Right atrium auricular region (tissue), 2 donors: Measurements from ENCODE around the gene COX11. TPM values are rescaled to one million over a fixed set of nuclear protein-coding genes. Genes with fewer than 3 reads are reported as not detected.

Source experiments
- DNase-seq: peaks from one replicate; pipeline ENCODE4 v3.0.0-alpha.2; 2019; ENCODE audit warnings: low spot score
- H3K27ac ChIP-seq, 2 donors: fragments of 200-600 bp; sonication (generic); 1 replicate in 1 of 2; 2 replicates in 1 of 2; pipeline ENCODE4 v1.5.1; 2016 to 2019
- H3K27me3 ChIP-seq, 2 donors: fragments of 200-600 bp; sonication (generic); one replicate each; pipeline versions ENCODE4 v1.5.1 to v1.6.0; 2017 to 2019
- H3K36me3 ChIP-seq: fragments of 200-600 bp; sonication (generic); one replicate; pipeline ENCODE4 v1.5.1; 2016
- H3K4me1 ChIP-seq, 2 donors: fragments of 200-600 bp; sonication (generic); one replicate each; pipeline versions ENCODE4 v1.5.1 to v1.6.0; 2017 to 2019
- H3K4me3 ChIP-seq, 2 donors: fragments of 200-600 bp; sonication (generic); 1 replicate in 1 of 2; 2 replicates in 1 of 2; pipeline ENCODE4 v1.5.1; 2017 to 2019; ENCODE audit warnings: mild to moderate bottlenecking in 1 of 2, moderate library complexity in 1 of 2
- H3K9me3 ChIP-seq, 2 donors: fragments of 200-600 bp; sonication (generic); one replicate each; pipeline ENCODE4 v1.5.1; 2019
- total RNA-seq, 2 donors: library from RNA; depleted of rRNA; stranded (reverse); fragments of >200 nt; gene quantifications; one replicate each; pipeline ENCODE4 v1.1.0, GENCODE V29; 2016
- TF ChIP-seq, protein P1 (sequence below), 2 donors: fragments of 200-600 bp; sonication (generic); IDR thresholded peaks; one replicate each; pipeline ENCODE4 v1.5.1; 2019; ENCODE audit warnings: antibody characterized with exemption in 2 of 2

The COX11 gene
- total RNA-seq, 2 donors from 2014 or later, result 57.1 to 75.3 TPM

DNA sequence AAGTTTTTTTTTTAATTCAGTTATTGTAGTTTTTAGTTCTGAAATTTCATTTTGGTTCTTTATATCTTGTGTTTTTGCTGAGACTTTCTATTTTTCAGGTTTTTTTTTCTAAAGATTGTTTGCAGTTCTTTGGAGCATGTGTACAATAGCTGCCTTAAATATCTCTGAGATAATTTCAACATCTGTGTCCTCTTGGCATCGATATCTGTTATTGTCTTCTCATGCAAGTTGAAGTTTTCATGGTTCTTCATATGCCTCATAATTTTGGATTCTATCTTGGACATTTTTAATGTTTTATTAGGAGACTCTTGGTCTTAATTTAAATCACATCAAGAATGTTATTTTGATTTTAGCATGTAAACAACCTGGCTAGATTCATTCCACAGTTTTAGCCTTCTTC is 22.8 kb downstream of the COX11 start:
- Histone ChIP-seq H3K36me3 (no peaks in the 10 kb centered on the region), H3K4me3 (no peak overlapping the region), H3K4me1 (no peaks in the 10 kb centered on the region), H3K27me3 (no peaks in the 10 kb centered on the region), H3K27ac (no peak overlapping the region), H3K9me3 (no peaks in the 10 kb centered on the region)
- DNase-seq, result no peak
- TF ChIP-seq, protein P1, sequence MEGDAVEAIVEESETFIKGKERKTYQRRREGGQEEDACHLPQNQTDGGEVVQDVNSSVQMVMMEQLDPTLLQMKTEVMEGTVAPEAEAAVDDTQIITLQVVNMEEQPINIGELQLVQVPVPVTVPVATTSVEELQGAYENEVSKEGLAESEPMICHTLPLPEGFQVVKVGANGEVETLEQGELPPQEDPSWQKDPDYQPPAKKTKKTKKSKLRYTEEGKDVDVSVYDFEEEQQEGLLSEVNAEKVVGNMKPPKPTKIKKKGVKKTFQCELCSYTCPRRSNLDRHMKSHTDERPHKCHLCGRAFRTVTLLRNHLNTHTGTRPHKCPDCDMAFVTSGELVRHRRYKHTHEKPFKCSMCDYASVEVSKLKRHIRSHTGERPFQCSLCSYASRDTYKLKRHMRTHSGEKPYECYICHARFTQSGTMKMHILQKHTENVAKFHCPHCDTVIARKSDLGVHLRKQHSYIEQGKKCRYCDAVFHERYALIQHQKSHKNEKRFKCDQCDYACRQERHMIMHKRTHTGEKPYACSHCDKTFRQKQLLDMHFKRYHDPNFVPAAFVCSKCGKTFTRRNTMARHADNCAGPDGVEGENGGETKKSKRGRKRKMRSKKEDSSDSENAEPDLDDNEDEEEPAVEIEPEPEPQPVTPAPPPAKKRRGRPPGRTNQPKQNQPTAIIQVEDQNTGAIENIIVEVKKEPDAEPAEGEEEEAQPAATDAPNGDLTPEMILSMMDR (IDR thresholded peaks at IDR 0.05), result no peak

DNA sequence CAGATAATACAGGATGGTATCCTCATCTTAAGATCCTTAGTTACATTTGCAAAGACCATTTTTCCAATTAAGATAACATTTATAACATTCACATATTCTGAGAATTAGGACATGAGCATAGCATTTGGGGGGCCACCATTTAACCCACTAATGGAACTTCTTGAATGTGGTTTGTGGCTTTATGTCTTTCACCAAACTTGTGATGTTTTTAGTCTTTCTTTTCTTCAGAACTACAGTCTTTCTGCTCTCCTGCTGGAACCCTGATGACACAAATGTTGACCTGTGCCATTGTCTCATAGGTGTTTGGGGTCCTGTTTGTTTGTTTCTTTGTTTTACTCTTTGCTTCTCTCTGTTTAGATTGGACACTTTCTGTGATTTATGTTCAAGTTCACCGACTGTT is 23.2 kb downstream of the COX11 start:
- Histone ChIP-seq H3K36me3 (no peaks in the 10 kb centered on the region), H3K27me3 (no peaks in the 10 kb centered on the region), H3K9me3 (no peaks in the 10 kb centered on the region), H3K27ac (no peak overlapping the region), H3K4me1 (no peaks in the 10 kb centered on the region), H3K4me3 (no peak overlapping the region)
- TF ChIP-seq, protein P1 (IDR thresholded peaks at IDR 0.05), result no peak
- DNase-seq, result no peak

DNA sequence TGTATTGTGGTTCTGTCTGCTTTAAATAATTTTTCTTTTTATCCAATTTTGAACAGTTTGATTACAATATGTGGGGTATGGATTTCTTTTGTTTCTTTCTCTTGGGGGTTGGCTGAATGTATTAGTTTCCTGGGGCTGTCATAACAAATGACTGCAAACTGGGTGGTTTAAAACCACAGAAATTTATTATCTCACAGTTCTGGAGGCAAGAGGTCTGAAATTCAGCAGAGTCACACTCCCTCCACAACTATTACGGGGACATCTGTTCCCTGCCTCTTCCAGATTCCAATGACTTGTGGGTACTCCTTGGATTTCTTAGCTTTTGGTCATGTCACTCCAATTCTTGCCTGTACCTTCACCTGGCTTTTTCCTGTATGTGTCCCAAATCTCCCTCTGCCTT is 23.7 kb downstream of the COX11 start:
- no peak for DNase-seq
- no peaks in the 10 kb centered on the region for H3K4me1 ChIP-seq
- TF ChIP-seq, protein P1 (IDR thresholded peaks at IDR 0.05), result no peak
- H3K36me3 ChIP-seq, result no peaks in the 10 kb centered on the region
- no peaks in the 10 kb centered on the region for H3K27me3 ChIP-seq
- no peaks in the 10 kb centered on the region for H3K9me3 ChIP-seq
- H3K27ac ChIP-seq, result no peak overlapping the region
- no peak overlapping the region for H3K4me3 ChIP-seq

DNA sequence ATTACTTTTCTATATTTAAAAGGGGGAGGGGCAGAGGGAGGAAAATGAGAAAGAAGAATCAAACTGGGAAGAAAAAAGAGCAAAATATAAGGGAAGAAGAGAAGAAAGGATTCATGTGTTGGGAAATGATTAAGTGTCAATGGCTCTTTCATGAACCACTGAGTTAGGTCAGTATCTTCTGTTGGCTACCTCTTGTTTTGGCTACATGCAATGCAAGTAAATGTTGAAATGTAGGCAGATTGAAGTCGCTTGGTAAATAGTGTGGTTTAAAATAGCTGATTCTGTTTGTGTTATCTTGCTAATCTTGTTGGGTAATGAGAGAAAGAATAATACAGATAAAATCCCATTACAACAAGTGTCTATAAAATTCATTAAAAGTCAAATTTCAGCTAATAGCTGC is 27.2 kb downstream of the COX11 start:
- TF ChIP-seq, protein P1 (IDR thresholded peaks at IDR 0.05), result no peak
- Histone ChIP-seq H3K4me1 (no peaks in the 10 kb centered on the region), H3K36me3 (peaks cover 6% of the 10 kb centered on the region), H3K27me3 (no peaks in the 10 kb centered on the region), H3K9me3 (no peaks in the 10 kb centered on the region), H3K4me3 (no peak overlapping the region), H3K27ac (no peak overlapping the region)
- no peak for DNase-seq

DNA sequence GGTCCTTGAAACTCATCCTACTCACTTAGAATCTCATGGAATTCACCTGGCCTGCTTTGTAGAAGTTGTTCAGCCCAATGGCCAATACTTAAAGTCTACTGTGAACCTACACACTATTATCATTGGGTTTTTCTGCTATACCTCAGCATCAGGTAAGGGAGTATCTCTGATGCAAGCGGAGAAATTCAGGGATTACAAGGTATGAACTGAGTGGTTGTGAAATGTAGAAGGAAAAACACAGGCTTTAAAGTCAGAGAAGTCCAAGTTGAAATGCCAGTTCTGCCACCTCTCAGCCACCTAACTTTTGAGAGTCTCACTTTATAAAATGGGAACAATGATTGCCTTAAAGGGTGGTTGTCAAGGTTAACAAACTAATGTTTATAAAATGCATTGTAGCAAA is 31.0 kb downstream of the COX11 start:
- TF ChIP-seq, protein P1 (IDR thresholded peaks at IDR 0.05), result no peak
- DNase-seq, result no peak
- peaks cover 6% of the 10 kb centered on the region for H3K36me3 ChIP-seq
- no peaks in the 10 kb centered on the region for H3K4me1 ChIP-seq
- H3K27me3 ChIP-seq, result no peaks in the 10 kb centered on the region
- H3K4me3 ChIP-seq, result no peak overlapping the region
- no peaks in the 10 kb centered on the region for H3K9me3 ChIP-seq
- no peak overlapping the region for H3K27ac ChIP-seq

DNA sequence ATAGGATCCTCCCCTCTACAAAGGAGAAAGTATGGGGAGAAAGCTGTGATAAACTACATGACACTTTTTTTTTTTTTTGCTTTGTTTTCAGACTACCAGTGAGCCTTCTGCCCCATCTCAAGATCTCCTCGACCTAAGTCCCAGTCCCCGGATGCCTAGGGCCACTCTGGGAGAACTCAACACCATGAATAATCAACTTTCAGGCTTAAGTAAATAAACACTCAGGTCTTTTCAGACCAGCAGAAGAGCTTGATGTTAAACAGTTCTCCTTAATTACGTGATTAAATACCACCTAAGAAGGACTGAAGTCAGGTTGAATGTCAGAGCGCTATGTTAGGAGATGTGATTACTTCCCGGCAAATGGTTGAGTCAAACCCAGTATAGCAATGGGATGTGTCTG is 31.4 kb downstream of the COX11 start:
- Histone ChIP-seq H3K27ac (no peak overlapping the region), H3K27me3 (no peaks in the 10 kb centered on the region), H3K4me3 (no peak overlapping the region), H3K9me3 (no peaks in the 10 kb centered on the region), H3K4me1 (no peaks in the 10 kb centered on the region), H3K36me3 (peaks cover 6% of the 10 kb centered on the region)
- no peak for DNase-seq
- TF ChIP-seq, protein P1 (IDR thresholded peaks at IDR 0.05), result no peak
